GM21786 (cell line): ENCODE data around the gene TSHZ2.

Source experiments
- ATAC-seq: cut with Tn5 transposase; IDR thresholded peaks from one replicate; pipeline ENCODE4 v1.9.1; 2021; ENCODE audit not compliant: unreplicated experiment

The TSHZ2 gene

DNA sequence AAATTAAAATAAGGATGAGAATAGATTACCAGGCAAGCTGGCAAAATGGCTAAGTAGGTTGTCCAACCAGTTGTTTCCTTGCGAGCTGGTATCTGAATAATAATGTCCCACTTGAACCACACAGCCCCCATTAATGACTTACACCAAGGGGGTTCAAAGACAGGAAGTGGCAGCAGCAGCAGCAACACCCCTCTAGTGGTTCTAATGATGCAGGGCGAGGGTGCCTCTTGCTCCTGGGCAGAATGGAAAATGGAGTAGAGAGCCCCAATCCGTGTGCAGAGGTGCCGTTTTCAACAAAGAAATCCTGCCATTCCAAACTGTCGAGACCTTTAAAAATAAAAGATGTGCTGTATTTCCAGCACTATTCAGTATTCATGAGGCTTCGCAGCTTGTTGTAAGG is 218.1 kb downstream of the TSHZ2 start:
- ATAC-seq, result no peak

DNA sequence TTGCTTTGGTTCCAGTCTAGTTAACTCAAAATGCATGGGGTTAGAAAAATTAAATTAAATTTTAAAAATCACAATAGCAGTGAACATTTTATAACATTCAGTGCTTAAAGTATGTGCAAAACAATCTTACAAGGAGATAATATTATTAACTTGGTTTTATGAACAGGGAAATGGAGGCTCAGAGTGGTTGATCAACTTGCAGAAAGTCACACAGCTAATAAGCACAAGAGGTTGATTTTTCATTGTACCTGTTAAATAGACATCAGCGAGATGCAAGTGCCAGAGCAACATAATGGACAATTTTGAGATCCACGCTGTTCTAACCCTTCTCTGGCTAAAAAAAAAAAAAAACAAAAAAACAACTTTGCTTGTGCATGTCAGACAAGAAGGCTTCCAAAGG is 219.8 kb downstream of the TSHZ2 start:
- ATAC-seq, result no peak

DNA sequence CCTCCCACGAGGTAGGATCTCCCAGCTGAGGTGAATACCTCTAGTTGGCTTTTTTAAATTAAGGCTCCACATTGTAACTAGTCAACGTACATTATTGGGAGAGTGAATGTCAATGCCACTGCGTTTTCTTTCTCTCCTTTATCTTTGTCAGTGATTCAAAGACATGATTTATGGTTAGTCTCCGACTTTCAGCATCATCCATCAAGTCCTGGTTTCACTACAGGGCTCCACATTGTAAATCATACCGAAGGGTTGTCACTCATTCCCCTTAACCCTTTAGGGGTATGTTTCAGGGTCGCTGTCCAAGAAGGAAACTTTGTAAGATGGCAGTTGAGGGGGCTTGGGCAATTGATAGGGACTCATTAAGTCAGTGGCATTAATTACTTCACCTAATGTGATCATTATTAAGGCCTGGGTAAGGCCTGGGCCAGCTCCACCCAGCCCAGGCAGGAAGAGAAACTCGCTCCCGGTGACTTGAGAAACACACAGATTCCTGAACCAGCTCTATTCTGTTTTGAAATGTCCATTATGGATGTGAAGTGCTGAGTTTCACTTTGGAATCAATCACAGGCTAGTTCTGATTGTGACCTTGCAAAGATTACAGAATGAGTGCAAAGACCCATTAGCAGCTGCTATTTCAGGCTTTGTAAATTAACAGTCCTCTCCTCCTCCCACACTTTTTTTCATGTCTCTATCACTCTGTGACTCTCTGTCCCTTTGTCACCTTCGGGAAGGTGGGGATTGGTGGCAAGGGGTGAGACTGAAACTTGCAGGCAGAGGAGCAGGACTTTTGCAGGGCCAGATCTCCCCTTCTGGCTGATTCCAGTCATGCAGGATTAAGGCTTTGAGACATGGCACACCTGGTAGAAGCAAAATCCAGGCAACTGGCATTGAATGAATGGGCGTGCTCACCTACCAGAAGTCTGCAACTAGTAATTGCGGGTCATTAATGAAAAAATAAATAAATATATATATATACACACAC is 222.4 kb downstream of the TSHZ2 start:
- no peak for ATAC-seq

DNA sequence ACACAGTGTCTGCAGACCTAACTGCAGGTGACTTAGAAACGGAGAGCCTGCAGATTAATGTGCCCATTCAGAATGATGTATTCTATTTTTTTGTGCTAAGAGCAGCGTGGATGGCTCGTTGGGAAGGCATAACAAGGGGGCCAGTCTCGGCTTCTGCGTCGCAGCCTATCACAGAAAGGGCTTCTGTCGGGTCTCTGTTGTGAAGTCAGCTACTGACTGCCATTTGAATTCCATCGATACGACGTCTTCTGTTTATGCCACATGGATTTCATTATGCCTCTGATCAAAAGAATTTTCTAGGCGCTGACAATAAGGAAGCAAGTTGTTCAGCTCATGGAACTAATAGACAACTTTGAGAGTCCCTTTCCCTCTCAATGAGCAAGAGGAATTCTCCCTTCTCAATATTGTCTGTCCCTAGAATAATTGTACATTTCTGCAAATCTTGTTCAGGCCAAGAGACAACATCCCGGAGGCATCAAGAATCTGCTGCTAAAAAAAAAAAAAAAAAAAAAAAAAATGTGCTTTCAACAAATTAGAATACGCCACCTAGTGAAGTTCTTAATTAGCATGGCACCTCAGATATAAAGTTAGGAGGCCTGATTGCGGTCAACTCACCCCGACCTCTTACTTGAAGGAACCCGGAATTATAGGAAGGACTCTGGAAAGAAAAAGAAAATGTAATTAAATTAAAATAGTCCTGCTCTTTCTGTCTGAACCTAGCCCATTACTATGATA is 223.9 kb downstream of the TSHZ2 start:
- no peak for ATAC-seq

DNA sequence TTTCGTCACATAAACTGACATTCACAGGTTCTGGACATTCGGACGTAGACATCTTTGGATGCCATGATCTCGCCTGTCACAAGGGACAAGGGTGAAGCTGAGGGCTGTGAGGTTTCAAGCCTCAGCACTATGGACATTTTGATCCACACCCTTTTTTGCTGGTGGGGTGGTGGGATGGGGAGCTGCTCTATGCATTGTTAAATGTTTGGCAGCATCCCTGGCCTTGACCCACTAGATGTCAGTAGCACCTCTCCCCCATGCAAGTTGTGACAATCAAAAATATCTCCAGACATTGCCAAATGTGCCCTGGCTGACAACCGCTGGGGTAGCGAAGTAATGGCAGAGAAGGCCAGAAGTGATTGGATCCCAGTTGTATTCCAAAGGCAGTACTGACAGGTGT is 229.4 kb downstream of the TSHZ2 start:
- no peak for ATAC-seq

DNA sequence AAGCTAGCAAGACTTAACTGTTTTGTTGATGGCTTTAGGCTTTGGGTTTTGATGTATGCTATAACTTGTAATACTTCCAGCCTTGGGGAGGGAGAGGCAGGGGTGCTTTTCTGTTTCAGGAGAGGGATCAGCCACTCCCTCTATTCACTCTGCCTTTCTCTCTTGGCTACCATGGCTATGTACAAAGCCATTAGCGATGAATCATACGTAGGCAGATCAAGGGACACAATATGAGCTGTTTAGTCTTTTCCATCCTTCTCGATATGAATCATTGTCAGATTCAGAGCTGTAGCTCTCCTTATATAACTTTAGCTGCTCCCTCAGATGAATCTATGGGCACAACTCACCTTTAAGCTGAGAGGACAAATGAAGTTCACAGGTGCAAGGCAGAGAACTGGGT is 230.6 kb downstream of the TSHZ2 start:
- ATAC-seq, result no peak

DNA sequence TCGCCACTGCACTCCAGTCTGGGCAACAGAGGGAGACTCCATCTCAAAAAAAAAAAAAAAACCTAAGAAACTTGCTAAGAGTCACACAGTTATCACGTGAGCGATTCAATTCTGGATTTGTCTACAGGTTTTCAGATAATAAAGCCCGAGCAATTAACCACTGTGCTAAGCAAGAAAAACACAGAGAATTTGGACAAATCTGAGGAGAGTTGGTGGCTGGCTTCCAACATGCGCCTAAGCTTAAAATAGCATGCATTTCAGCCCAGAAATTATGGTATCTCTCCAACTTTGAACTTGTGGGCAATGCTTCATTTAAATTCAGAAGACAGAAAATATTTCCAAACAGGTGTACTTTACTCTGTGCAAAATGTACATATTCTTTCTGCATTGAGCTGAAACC is 232.9 kb downstream of the TSHZ2 start:
- ATAC-seq, result no peak

DNA sequence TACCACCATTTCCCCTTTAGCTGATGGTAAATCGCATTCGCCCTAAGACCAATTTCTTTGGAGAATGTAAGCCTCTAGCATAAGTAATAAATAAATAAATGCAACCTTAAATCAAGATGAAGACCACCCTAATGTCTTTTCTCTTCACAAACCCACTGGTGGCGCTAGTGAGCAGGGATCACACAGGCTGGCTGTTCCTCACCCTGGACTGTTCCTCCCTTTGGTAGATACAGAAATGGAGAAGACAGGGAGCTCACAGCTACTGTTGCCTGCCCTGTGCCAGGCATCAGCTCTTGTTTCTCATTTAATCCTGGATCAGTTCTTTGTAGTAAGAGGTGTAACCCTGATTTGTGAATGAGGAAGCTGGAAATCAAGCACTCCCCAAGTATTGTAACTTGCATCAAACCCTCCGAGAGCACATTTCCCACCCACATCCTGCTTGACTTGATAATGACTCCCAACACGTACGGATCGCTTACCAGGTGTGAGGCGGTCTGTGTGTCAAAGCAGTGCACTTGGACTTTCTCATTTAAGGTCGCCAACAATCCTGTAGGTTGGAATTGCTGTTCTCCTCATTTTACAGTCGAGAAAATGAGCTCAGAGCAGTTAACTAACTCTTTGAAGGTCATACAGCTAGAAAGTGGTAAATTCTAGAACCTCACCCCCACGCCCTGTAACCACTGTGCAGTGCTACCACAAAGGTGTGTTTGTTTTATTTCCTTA is 236.1 kb downstream of the TSHZ2 start:
- no peak for ATAC-seq

DNA sequence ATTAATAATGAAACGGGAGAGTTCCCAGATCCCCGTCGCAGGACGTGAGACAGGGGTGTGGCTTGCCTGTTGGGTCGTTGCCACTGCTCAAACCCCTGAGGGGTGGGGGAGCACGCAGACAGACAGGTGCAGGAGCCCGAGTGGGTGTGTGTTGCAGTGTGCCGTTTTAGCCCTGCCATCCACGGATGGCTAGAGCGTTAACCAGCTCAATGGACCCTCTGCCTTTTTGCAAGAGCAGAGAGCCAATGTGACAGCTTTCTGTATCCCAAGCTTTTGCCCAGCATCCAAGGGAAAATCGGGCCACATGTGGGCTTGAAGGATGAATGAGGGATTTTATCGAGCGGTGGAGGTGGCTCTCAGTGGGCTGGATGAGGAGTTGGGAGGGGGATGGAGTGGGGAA is 237.9 kb downstream of the TSHZ2 start:
- ATAC-seq, result no peak

DNA sequence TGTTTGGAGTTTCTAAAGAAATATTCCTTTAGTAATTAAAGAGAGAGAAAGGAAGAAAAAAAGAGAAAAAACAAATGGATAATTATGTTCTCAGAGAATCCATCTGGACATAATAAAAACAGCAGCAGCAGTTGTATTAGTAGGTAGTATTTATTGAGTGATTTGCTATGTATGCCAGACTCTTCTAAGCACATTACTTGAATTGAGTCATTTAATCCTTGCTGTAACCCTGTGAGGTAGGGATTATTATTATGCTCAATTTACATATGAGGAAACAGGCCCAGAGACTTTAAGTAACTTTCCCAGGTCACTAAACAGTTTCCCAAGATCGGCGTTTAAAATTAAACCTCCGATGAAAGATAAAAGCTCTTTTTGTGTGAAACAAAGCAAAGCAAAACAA is 238.8 kb downstream of the TSHZ2 start:
- ATAC-seq, result no peak

DNA sequence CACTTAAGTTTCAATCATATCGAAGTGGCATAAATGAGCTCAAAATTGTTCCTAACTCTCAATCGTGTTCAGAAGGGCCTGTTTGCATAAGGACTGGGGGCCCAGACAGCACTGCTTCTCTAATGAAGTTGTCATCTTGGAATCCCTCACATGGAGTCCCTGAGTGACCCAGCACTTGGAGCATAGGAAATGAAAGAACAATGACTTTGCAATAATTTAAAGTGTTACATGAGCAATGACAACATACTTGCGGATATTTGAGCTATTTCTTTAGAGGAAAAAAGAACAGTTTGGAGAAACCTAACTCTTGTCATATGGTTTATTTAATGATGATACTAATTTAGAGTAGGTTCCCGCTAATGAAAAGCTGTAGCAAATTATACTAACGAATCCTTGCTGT is 239.9 kb downstream of the TSHZ2 start:
- ATAC-seq, result no peak

DNA sequence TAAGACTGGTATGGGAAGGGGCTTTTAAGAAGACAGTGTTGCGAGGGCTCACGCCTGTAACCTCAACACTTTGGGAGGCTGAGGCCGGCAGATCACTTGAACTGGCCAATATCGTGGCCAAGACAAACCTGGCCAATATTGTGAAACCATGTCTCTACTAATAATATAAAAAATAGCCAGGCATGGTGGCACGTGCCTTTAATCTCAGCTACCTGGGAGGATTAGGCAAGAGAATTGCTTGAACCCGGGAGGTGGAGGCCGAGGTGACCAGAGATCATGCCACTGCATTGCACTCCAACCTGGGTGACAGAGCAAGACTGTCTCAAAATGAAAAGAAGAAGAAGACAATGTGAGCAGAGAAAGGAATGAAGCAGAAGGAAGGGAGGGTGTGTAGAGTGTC is 242.2 kb downstream of the TSHZ2 start:
- no peak for ATAC-seq

DNA sequence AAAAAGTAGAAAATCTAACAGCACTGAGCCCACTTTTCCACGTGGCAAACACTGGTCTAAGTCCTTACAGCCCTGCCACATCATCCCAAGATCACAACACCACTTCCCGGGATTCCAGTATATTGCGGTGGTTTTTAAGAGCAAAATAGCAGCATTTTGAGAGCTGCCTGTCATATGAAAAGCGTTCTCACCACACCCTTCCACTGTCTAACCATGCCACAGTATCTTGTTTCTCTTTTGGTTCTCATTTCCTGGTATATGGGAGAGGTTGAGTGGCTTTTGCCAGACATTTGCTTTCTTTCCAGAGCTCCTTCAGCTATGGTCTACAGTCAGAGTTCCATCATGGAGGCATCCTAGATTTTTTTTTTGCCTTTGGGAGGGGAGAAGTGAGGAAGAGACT is 243.0 kb downstream of the TSHZ2 start:
- ATAC-seq, result no peak

DNA sequence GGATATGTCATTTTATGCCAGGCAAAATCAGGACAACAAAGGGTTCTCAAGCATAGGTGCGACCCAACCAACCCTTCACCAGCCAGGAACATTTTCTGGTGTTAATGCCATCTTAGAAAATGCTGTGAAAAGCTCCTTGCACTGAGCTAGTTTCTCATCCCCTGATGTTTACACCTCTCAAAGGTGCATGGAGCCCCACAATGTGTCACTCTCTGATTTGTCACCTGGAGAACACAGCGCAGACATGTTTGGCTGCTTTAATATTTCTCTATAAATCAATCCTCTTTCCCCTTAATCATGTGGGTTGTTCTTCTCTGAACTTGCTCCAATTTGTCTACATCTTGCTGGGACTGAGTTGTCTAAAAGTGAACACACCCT is 244.3 kb downstream of the TSHZ2 start:
- ATAC-seq, result no peak

DNA sequence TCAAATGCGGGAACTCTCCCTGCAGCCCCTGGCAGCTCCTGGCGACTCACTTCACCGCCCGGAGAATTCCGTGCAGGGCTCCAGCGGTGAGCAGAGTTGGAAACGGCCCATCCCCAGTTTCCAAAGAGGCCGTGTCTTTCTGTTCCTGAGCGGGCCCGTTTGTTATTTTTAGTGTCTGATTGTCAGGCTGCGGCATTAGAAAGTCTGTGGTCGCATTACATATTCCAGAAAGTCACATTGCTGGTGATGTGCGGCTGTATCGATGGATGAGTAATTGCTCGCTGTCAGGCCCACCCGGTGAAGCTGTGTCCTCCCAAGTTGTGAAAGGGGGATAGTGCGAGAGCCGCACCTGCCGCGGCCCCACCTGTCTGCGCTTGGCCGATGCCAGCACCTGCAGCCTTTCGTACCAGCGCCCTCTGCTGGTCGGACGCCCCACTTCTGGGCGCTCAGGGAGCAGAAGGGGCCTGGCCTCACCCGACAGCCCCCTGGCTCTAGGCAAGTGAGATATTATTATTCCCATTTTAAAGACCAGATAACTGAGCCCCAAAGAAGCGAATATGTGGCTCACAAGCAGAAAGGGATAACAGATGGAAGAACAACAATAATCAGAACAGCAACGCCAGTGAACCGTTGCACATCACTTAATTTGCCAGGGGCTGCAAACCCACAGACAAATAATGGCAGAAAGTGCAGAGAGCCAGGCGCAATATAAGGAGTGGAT is 244.9 kb downstream of the TSHZ2 start:
- ATAC-seq, result peak; percentile 70

DNA sequence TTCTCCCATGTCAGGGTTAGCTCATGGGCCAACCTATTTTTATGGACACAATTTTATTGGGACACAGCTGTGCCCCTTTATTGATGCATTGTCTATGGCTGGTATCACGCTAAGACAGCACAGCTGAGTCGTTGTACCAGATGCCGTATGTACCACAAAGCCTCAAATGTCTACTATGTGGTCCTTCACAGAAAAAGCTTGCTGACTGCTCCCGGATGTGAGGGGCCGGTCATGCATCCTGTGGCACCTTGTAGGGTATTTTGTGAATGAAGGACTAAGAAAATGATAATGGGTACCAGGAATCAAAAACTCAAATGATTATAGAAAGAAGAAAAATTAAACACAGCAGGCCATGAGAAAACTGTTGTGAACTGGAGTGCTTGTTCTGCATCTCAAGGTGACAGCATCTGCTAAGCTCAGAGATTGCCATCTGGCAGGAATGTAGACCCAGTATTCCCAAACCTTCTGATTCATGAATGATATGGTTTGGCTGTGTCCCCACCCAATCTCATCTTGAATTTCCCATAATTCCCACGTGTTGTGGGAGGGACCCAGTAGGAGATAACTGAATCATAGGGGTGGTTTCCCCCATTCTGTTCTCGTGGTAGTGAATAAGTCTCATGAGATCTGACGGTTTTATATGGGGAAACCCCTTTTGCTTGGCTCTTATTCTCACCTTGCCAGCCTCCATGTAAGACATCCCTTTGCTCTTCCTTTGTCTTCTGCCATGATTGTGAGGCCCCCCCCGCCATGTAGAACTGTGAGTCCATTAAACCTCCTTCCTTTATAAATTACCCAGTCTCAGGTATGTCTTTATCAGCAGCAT is 248.5 kb downstream of the TSHZ2 start:
- no peak for ATAC-seq

DNA sequence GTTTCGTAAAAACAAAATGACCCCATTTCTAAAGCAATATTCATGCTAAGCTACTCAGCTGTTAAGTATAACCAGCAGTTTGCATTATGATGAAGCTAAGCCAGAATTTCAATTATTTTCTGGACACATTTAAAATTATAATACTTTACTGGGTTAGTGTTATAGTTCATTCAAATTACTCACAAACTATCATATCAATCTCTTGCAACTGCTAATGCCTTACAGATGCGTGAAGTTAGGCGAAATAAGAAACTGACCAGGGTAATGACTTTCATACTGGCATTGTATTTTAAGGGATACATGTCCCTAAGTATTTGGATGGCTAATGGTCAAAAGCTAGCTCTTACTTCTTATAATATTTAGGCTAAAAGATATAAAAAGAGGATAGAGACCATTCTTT is 249.6 kb downstream of the TSHZ2 start:
- ATAC-seq, result no peak

DNA sequence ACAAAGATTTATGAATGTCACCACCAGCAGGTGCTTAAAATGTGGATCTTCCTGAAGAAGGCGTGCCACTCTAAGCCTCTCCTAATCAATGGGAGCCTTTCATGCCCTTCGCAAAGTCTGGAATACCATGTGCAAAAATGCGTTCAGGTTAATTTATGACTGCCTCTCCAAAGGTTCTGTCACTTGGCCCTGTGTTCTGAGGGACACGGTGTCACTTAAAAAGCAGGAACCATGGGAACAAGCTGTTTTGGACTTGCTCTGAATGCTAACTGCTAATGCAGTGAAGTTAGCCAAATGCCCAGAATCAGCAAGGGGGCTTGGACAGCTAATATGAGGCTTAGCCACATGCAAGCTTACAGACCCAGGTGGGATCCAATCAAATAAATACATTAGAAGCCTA is 250.3 kb downstream of the TSHZ2 start:
- ATAC-seq, result no peak

DNA sequence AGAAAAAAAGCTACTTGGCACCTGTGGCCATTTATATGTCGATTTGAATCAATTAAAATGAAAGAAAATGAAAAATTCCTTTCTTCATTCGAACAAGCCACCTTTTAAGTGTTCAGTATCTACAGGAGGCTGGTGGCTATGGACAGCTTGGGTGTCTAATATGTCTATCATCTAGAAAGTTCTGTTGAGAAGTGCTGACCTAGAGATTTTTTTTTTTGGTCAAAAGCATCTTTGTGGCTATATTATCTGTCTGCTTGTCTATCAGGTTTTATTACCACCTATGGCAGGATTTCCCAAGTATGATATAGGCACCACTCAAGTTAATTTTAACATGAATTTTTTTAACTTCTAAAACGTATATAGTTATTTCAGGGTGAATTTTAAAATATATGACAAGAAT is 250.8 kb downstream of the TSHZ2 start:
- ATAC-seq, result no peak

DNA sequence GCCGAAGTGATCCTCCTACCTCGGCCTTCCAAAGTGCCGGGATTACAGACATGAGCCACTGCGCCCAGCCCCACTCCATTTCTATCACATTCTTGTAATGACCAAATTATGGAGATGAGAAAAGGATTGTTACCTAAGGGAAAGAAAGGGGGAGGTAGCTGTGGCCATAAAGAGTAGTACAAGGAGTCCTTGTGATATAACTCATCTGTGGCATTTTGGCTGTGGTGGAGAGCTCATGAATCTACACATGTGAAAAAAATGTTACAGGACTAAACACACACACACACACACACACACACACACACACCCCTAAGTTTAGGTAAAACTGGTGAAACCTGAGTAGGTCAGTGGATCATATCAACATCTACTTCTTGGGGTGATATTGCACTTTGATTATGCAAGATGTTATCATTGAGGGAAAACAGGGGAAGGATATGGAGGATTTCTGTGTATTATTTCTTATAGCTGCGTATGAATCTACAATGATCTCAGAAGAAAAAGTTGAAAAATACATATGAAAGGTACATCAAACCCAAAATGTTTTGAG is 251.5 kb downstream of the TSHZ2 start:
- no peak for ATAC-seq
